ENCODE results near the gene IFI27L2.

- TF ChIP-seq EZH2 (IDR thresholded peaks at IDR 0.05; ENCODE audit: low read depth, low read length, severe bottlenecking) (no peak), SUZ12 (IDR thresholded peaks at IDR 0.05; ENCODE audit: low read length) (no peak), GTF2F1 (IDR thresholded peaks at IDR 0.05; ENCODE audit: borderline replicate concordance, low read depth, low read length) (no peak), E2F6 (IDR thresholded peaks at IDR 0.05) (no peak), POLR2AphosphoS5 (IDR thresholded peaks at IDR 0.05; ENCODE audit: low read depth, low read length) (no peak)
Measured at GRCh38 chr14:94116701-94117100, 12.7 kb downstream of the IFI27L2 start.
